ENCODE results near the gene CHPF. TPM values are rescaled to one million over a fixed set of nuclear protein-coding genes. Genes with fewer than 3 reads are reported as not detected.

CHPF gene
- total and polyA plus RNA-seq, 10 of the 15 experiments (the other 5 are each of a cell fraction or from before 2014, with no cell fraction given): 0.09 to 17.4 (median 8.3) TPM; not detected in 1

DNA sequence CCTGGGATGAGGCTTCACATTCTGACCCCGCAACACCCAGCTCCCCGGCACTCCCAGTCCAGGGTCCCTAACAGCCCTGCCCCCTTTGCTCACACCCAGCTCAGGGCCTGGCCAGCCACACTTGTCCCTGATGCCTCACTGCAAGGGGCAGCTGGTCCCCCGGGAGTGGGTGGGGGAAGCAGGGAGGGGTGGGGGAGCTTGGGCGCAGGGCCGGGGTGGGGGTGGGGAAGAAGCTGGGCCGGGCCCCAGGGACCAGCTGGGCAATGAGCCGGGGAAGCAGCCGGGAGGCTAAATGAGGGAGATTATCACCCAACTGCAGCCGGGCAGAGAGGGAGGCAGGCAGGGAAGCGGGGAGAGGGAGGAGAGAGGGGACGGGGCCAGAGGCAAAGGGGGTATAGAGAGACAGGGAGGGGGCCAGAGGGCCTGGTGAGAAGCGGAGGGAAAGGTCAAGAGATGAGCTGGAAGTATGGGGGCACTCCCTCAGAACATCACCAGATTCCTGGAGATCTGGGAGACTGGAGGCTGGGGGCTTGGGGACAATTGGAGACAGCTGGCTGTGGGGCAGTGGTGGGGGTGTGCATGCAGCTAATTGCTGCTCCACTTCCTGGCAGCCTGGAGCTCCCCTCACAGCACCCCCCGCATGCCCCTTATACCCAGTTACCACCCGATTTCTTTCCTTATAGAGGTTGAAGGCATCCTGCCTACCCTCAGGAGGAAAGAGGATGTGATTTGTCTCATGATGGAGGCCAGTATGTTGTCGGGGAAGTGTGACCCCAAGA is 31.9 kb downstream of the CHPF start (continued):
- TF ChIP-seq, protein P1, sequence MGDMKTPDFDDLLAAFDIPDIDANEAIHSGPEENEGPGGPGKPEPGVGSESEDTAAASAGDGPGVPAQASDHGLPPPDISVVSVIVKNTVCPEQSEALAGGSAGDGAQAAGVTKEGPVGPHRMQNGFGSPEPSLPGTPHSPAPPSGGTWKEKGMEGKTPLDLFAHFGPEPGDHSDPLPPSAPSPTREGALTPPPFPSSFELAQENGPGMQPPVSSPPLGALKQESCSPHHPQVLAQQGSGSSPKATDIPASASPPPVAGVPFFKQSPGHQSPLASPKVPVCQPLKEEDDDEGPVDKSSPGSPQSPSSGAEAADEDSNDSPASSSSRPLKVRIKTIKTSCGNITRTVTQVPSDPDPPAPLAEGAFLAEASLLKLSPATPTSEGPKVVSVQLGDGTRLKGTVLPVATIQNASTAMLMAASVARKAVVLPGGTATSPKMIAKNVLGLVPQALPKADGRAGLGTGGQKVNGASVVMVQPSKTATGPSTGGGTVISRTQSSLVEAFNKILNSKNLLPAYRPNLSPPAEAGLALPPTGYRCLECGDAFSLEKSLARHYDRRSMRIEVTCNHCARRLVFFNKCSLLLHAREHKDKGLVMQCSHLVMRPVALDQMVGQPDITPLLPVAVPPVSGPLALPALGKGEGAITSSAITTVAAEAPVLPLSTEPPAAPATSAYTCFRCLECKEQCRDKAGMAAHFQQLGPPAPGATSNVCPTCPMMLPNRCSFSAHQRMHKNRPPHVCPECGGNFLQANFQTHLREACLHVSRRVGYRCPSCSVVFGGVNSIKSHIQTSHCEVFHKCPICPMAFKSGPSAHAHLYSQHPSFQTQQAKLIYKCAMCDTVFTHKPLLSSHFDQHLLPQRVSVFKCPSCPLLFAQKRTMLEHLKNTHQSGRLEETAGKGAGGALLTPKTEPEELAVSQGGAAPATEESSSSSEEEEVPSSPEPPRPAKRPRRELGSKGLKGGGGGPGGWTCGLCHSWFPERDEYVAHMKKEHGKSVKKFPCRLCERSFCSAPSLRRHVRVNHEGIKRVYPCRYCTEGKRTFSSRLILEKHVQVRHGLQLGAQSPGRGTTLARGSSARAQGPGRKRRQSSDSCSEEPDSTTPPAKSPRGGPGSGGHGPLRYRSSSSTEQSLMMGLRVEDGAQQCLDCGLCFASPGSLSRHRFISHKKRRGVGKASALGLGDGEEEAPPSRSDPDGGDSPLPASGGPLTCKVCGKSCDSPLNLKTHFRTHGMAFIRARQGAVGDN (IDR thresholded peaks at IDR 0.05): no peak
- no peak for TF ChIP-seq ZZZ3 (IDR thresholded peaks at IDR 0.05; ENCODE audit: control insufficient read depth, insufficient read length, low read depth)
- TF ChIP-seq CBX3 (IDR thresholded peaks at IDR 0.05; ENCODE audit: borderline replicate concordance, low read depth): no peak
- TF ChIP-seq, protein P2, sequence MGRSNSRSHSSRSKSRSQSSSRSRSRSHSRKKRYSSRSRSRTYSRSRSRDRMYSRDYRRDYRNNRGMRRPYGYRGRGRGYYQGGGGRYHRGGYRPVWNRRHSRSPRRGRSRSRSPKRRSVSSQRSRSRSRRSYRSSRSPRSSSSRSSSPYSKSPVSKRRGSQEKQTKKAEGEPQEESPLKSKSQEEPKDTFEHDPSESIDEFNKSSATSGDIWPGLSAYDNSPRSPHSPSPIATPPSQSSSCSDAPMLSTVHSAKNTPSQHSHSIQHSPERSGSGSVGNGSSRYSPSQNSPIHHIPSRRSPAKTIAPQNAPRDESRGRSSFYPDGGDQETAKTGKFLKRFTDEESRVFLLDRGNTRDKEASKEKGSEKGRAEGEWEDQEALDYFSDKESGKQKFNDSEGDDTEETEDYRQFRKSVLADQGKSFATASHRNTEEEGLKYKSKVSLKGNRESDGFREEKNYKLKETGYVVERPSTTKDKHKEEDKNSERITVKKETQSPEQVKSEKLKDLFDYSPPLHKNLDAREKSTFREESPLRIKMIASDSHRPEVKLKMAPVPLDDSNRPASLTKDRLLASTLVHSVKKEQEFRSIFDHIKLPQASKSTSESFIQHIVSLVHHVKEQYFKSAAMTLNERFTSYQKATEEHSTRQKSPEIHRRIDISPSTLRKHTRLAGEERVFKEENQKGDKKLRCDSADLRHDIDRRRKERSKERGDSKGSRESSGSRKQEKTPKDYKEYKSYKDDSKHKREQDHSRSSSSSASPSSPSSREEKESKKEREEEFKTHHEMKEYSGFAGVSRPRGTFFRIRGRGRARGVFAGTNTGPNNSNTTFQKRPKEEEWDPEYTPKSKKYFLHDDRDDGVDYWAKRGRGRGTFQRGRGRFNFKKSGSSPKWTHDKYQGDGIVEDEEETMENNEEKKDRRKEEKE (IDR thresholded peaks at IDR 0.05): no peak
- TF ChIP-seq, protein P3, sequence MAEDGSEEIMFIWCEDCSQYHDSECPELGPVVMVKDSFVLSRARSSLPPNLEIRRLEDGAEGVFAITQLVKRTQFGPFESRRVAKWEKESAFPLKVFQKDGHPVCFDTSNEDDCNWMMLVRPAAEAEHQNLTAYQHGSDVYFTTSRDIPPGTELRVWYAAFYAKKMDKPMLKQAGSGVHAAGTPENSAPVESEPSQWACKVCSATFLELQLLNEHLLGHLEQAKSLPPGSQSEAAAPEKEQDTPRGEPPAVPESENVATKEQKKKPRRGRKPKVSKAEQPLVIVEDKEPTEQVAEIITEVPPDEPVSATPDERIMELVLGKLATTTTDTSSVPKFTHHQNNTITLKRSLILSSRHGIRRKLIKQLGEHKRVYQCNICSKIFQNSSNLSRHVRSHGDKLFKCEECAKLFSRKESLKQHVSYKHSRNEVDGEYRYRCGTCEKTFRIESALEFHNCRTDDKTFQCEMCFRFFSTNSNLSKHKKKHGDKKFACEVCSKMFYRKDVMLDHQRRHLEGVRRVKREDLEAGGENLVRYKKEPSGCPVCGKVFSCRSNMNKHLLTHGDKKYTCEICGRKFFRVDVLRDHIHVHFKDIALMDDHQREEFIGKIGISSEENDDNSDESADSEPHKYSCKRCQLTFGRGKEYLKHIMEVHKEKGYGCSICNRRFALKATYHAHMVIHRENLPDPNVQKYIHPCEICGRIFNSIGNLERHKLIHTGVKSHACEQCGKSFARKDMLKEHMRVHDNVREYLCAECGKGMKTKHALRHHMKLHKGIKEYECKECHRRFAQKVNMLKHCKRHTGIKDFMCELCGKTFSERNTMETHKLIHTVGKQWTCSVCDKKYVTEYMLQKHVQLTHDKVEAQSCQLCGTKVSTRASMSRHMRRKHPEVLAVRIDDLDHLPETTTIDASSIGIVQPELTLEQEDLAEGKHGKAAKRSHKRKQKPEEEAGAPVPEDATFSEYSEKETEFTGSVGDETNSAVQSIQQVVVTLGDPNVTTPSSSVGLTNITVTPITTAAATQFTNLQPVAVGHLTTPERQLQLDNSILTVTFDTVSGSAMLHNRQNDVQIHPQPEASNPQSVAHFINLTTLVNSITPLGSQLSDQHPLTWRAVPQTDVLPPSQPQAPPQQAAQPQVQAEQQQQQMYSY (CRISPR knock-in tag; IDR thresholded peaks at IDR 0.05): no peak

Measured in GM12878 (cell line).